Activated CD8-positive, alpha-beta T cell treated with anti-CD3 and anti-CD28 coated beads for 36 hours (primary cell): ENCODE measurements around the gene CELF4. TPM values are rescaled to one million over a fixed set of nuclear protein-coding genes. Genes with fewer than 3 reads are reported as not detected.

Experiments used
- ATAC-seq: fragments of 200-7000 bp; cut with Tn5 transposase; one replicate; pipeline ENCODE4 v1.10.0; 2021; ENCODE audit warnings: mild to moderate bottlenecking, moderate library complexity
- CTCF ChIA-PET: fragments of 350-600 bp; sonication (Branson Sonifier 250); formaldehyde crosslinking; loops from one replicate; lab custom pipeline; 2021; ENCODE audit warnings: antibody characterized with exemption; lab: Charles Lee
- POLR2A ChIA-PET: fragments of 350-600 bp; sonication (Branson Sonifier 250); formaldehyde crosslinking; loops from one replicate; lab custom pipeline; 2021; ENCODE audit warnings: antibody characterized with exemption; lab: Charles Lee
- DNase-seq: peaks from one replicate; pipeline ENCODE4 v3.0.0-alpha.2; 2020
- H3K27ac Mint-ChIP-seq: one replicate; pipeline ENCODE4 v1.8.0; 2021; ENCODE audit warnings: mild to moderate bottlenecking, mixed read lengths
- H3K27me3 Mint-ChIP-seq: one replicate; pipeline ENCODE4 v1.8.0; 2021; ENCODE audit warnings: mixed read lengths
- H3K36me3 Mint-ChIP-seq: one replicate; pipeline ENCODE4 v1.8.0; 2021; ENCODE audit warnings: low read depth, mixed read lengths
- H3K4me1 Mint-ChIP-seq: one replicate; pipeline ENCODE4 v1.8.0; 2021; ENCODE audit warnings: low read depth, mixed read lengths
- H3K4me3 Mint-ChIP-seq: one replicate; pipeline ENCODE4 v1.8.0; 2021; ENCODE audit warnings: mild to moderate bottlenecking, moderate library complexity, mixed read lengths
- H3K9me3 Mint-ChIP-seq: one replicate; pipeline ENCODE4 v1.8.0; 2021; ENCODE audit warnings: mixed read lengths
- intact Hi-C: fragments of 100-400 bp; cut with micrococcal nuclease; formaldehyde crosslinking; loops from one replicate; pipeline ENCODE4 v1.10.0; 2022
- total RNA-seq, 2 experiments: library from RNA; stranded (reverse); gene quantifications; one replicate each; pipeline ENCODE4 v1.2.3, GENCODE V29; 2021
- TF ChIP-seq, protein P1 (sequence below): fragments of 200-600 bp; IDR thresholded peaks from one replicate; pipeline ENCODE4 v1.8.0; 2022; ENCODE audit warnings: antibody characterized with exemption, mild to moderate bottlenecking

The CELF4 gene
- total RNA-seq, 2 experiments from 2014 or later, result not detected

DNA sequence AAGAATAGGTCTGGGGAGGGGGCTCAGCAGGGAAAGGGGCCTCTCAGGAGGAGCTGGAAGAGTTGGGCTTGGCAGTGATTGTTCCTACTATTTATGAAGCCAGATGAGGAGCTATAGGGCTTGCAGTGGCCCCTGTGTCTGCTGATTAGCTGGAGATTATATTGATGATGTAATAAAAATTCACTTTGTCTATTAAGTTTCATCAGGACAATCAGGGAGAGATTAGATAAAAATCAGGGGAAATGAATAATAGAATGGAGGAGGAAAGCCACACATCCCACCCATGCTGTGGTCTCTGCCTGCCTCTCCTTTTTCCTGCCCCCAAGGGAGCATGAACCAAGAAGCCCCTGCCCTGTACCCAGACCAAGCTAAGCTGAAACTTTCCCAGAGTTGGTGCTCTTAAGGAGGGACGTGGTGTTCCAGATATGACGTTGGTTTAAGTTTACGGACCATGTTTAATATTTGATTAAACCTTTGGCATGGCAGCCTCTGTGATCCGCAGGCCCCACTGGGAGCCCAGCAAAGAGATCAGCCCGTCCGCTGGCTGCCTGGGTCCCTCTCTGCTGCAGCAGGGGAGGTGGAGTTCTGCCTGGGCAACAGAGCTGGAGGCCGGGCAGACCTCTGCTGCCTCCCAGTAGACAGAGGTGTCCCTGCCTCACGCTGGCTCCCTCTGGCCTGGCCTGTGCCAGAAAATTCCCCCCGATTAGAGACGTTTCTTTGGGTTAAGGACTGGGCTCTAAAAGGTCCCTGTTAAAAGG lies 15.3 kb downstream of the CELF4 start:
- Mint-ChIP-seq H3K4me1 (no peaks in the 10 kb centered on the region), H3K27me3 (no peaks in the 10 kb centered on the region), H3K36me3 (no peaks in the 10 kb centered on the region), H3K9me3 (no peaks in the 10 kb centered on the region), H3K4me3 (no peak overlapping the region), H3K27ac (no peak overlapping the region)
- TF ChIP-seq, protein P1, sequence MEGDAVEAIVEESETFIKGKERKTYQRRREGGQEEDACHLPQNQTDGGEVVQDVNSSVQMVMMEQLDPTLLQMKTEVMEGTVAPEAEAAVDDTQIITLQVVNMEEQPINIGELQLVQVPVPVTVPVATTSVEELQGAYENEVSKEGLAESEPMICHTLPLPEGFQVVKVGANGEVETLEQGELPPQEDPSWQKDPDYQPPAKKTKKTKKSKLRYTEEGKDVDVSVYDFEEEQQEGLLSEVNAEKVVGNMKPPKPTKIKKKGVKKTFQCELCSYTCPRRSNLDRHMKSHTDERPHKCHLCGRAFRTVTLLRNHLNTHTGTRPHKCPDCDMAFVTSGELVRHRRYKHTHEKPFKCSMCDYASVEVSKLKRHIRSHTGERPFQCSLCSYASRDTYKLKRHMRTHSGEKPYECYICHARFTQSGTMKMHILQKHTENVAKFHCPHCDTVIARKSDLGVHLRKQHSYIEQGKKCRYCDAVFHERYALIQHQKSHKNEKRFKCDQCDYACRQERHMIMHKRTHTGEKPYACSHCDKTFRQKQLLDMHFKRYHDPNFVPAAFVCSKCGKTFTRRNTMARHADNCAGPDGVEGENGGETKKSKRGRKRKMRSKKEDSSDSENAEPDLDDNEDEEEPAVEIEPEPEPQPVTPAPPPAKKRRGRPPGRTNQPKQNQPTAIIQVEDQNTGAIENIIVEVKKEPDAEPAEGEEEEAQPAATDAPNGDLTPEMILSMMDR, result no peak
- ATAC-seq, result no peak
- ChIA-PET POLR2A (no interaction called here), CTCF (no interaction called here)
- no peak for DNase-seq
- intact Hi-C loops, result no loop called here

DNA sequence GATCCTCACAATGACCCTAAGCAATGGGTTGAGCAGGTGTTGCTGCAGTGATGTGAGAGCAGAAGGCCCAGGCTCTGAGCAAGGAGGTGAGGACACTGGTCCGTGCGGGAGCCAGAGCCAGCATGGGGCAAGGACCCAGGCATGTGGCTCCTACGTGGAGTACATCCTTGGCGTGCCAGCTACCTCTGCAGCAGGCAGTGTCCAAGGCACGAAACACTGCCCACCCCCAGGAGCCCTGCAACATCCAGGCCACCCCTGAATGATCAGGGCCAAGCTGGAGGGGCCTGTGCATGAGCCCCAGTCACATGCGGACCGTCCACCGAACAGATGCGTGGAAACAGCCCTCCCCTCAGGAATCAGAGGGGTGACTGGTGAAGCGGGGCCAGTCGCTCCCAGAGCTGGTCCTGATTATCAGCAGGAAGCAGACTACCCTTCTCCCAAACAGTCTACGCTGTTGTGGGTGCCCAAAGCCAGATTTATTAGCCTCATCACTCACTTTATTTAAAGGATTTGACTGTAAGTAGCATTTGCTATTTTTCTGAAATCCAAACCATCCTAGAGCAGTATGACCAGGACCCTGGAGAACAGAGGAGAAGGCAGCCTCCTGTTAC lies 16.8 kb downstream of the CELF4 start:
- intact Hi-C loops, result no loop called here
- Mint-ChIP-seq H3K4me1 (no peaks in the 10 kb centered on the region), H3K27me3 (no peaks in the 10 kb centered on the region), H3K27ac (no peak overlapping the region), H3K36me3 (no peaks in the 10 kb centered on the region), H3K9me3 (no peaks in the 10 kb centered on the region), H3K4me3 (no peak overlapping the region)
- DNase-seq (no peak), ATAC-seq (no peak)
- TF ChIP-seq, protein P1, result no peak
- POLR2A ChIA-PET, result no interaction called here
- CTCF ChIA-PET, result no interaction called here

DNA sequence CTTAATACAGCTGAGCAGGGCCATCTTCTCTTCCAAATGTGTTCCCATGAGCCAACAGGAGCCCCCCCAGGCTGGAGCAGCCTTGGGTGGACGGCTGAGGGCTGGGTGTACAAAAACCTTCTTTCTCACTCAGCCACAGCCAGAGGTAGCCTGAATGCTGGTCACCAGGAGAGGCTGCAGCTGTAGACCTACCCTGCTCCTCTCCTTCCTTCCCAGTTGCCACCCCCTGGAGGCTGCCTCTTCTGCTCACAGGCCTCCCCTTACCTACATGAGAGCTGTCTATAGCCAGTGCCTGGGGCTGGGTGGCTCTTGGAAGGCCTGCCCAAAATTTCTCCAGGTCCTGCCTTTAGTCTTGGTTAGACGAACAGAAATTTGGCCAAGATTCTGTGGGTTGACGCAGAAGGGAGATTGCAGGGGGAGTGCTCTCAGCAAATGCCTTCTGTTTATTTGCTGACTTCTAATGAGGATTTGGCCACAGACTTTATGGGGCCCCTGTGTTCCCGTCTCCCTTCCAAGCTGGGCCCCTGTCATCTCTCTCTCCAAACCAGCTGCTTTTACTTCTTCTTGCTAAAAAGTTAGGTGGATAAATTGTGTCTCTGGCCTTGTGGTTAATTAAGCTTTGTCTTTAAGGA lies 18.3 kb downstream of the CELF4 start:
- Mint-ChIP-seq H3K9me3 (no peaks in the 10 kb centered on the region), H3K4me1 (no peaks in the 10 kb centered on the region), H3K36me3 (no peaks in the 10 kb centered on the region), H3K27ac (no peak overlapping the region), H3K27me3 (no peaks in the 10 kb centered on the region), H3K4me3 (no peak overlapping the region)
- ChIA-PET CTCF (no interaction called here), POLR2A (no interaction called here)
- DNase-seq (no peak), ATAC-seq (no peak)
- intact Hi-C loops, result no loop called here
- TF ChIP-seq, protein P1, result no peak

DNA sequence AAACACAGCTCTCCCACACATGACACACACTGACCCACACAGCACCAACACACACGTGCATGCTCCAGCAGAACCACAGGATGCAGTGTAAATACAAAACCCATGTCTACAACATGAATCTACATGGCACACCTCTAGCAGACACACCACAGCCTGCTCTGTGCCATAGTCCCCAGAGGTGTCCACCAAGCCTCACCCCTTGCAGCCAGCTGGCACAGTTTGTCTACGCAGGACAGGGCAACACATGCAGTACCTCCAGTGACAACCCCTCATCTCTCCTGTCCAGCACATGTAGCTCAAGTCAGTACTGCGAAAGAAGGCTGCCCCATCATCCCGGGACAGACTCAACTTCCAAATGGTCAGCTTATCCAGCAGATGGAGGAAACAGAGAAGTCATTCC lies 18.9 kb downstream of the CELF4 start:
- ATAC-seq (no peak), DNase-seq (no peak)
- H3K4me3 Mint-ChIP-seq, result no peak overlapping the region
- intact Hi-C loops, result no loop called here
- no peaks in the 10 kb centered on the region for H3K4me1 Mint-ChIP-seq
- POLR2A ChIA-PET, result no interaction called here
- H3K27ac Mint-ChIP-seq, result no peak overlapping the region
- H3K9me3 Mint-ChIP-seq, result no peaks in the 10 kb centered on the region
- H3K36me3 Mint-ChIP-seq, result no peaks in the 10 kb centered on the region
- CTCF ChIA-PET, result no interaction called here
- TF ChIP-seq, protein P1, result no peak
- no peaks in the 10 kb centered on the region for H3K27me3 Mint-ChIP-seq

DNA sequence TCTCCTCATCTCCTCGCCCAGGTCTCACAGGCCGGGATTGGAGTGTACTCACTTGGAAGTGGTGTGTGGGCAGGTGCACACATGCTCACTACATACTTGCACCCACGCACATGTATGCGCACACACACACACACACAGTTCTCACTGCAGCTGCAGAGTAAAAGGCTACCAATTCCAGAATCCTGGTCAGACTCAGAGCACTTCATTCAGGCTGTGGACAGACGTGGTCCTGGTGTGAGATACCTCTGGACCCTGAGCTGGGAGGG lies 19.4 kb downstream of the CELF4 start:
- no peak overlapping the region for H3K27ac Mint-ChIP-seq
- no peaks in the 10 kb centered on the region for H3K27me3 Mint-ChIP-seq
- ChIA-PET POLR2A (no interaction called here), CTCF (no interaction called here)
- H3K36me3 Mint-ChIP-seq, result no peaks in the 10 kb centered on the region
- DNase-seq (no peak), ATAC-seq (no peak)
- H3K4me3 Mint-ChIP-seq, result no peak overlapping the region
- H3K9me3 Mint-ChIP-seq, result no peaks in the 10 kb centered on the region
- H3K4me1 Mint-ChIP-seq, result no peaks in the 10 kb centered on the region
- TF ChIP-seq, protein P1, result no peak
- intact Hi-C loops, result no loop called here
